Fibroblast of lung (primary cell): ENCODE results near the gene BAZ2B. TPM values are rescaled to one million over a fixed set of nuclear protein-coding genes. Genes with fewer than 3 reads are reported as not detected.

Source experiments
- DNase-seq, 2 donors: peaks; one replicate each; pipeline versions ENCODE4 v3.0.0 to v3.0.0-alpha.2; 2010; ENCODE audit warnings: low read depth in 2 of 2
- H2AFZ ChIP-seq: 2 replicates; pipeline ENCODE4 v1.5.1; 2012; ENCODE audit warnings: low read length, control low read depth, inconsistent platforms
- H3K27ac ChIP-seq: 2 replicates; pipeline ENCODE4 v1.5.1; 2011; ENCODE audit warnings: low read length, control low read depth; ENCODE audit not compliant: insufficient read depth
- H3K27me3 ChIP-seq: 2 replicates; pipeline ENCODE4 v1.5.1; 2011; ENCODE audit warnings: mild to moderate bottlenecking, low read length; ENCODE audit not compliant: control insufficient read depth, insufficient read depth
- H3K36me3 ChIP-seq: 2 replicates; pipeline ENCODE4 v1.5.1; 2011; ENCODE audit warnings: low read length; ENCODE audit not compliant: control insufficient read depth, insufficient read depth
- H3K4me1 ChIP-seq: 2 replicates; pipeline ENCODE4 v1.5.1; 2011; ENCODE audit warnings: low read length; ENCODE audit not compliant: control insufficient read depth, insufficient read depth; ENCODE audit errors: extremely low read depth
- H3K4me2 ChIP-seq: 2 replicates; pipeline ENCODE4 v1.5.1; 2011; ENCODE audit warnings: low read length, control low read depth; ENCODE audit not compliant: insufficient read depth; ENCODE audit errors: extremely low read depth
- H3K4me3 ChIP-seq, 4 experiments: fragments of 200-600 bp in 1 of 4; sonication (generic) in 1 of 4; replicated peaks in 1 of 4; 2 replicates each; pipeline ENCODE4 v1.5.1; 2011 to 2016; ENCODE audit warnings: low read length in 4 of 4, low read depth in 3 of 4, mild to moderate bottlenecking in 3 of 4, control low read depth in 2 of 4, inconsistent platforms in 1 of 4, mixed read lengths in 1 of 4; ENCODE audit not compliant: insufficient read depth in 1 of 4; ENCODE audit errors: control extremely low read depth in 1 of 4
- H3K79me2 ChIP-seq: 2 replicates; pipeline ENCODE4 v1.5.1; 2012; ENCODE audit warnings: mild to moderate bottlenecking, low read length, inconsistent platforms; ENCODE audit not compliant: control insufficient read depth, insufficient read depth
- H3K9ac ChIP-seq: 2 replicates; pipeline ENCODE4 v1.5.1; 2011; ENCODE audit warnings: mild to moderate bottlenecking, low read length, control low read depth; ENCODE audit not compliant: insufficient read depth
- H3K9me3 ChIP-seq: 2 replicates; pipeline ENCODE4 v1.5.1; 2012; ENCODE audit warnings: low read depth, low read length; ENCODE audit not compliant: control insufficient read depth, insufficient read depth
- H4K20me1 ChIP-seq: 2 replicates; pipeline ENCODE4 v1.5.1; 2011; ENCODE audit warnings: low read length; ENCODE audit not compliant: control insufficient read depth, insufficient read depth; ENCODE audit errors: extremely low read depth
- CTCF ChIP-seq, 2 donors: IDR thresholded peaks in 1 of 2; conservative IDR thresholded peaks in 1 of 2; 1 replicate in 1 of 2; 2 replicates in 1 of 2; pipeline ENCODE4 v1.5.1; 2011 to 2012; ENCODE audit warnings: low read length in 2 of 2, control low read depth in 1 of 2, inconsistent platforms in 1 of 2, low read depth in 1 of 2, mild to moderate bottlenecking in 1 of 2
- EZH2 ChIP-seq: IDR thresholded peaks from 2 replicates; pipeline ENCODE4 v1.5.1; 2012; ENCODE audit warnings: low read length, control low read depth, mild to moderate bottlenecking; ENCODE audit errors: missing control alignments
- polyA plus RNA-seq, 2 donors: library from polyadenylated mRNA; depleted of rRNA in 1 of 2; stranded (reverse) in 1 of 2; unstranded in 1 of 2; fragments of >200 nt; gene quantifications; 2 replicates each; pipeline ENCODE4 v1.2.1, GENCODE V29; 2011 to 2012; ENCODE audit warnings: missing spikeins in 1 of 2
- total RNA-seq: library from RNA; depleted of rRNA; stranded (reverse); fragments of >200 nt; gene quantifications from 2 replicates; pipeline ENCODE4 v1.2.1, GENCODE V29; 2014

The BAZ2B gene
- total and polyA plus RNA-seq, 2 donors (not counting 1 experiment from before 2014, with no cell fraction given): 28.0 to 61.8 TPM

GRCh38 chr2:159622966-159623365 lies 6.6 kb upstream of the BAZ2B start:
- Histone ChIP-seq H3K27ac (no peak overlapping the region), H3K27me3 (no peaks in the 10 kb centered on the region), H3K4me2 (no peak overlapping the region), H3K4me1 (no peaks in the 10 kb centered on the region), H3K36me3 (no peaks in the 10 kb centered on the region), H3K9me3 (no peaks in the 10 kb centered on the region), H3K79me2 (no peaks in the 10 kb centered on the region), H4K20me1 (no peaks in the 10 kb centered on the region), H3K9ac (no peak overlapping the region), H3K4me3 (no peak overlapping the region), H2AFZ (no peak overlapping the region)
- no peak for TF ChIP-seq EZH2
- TF ChIP-seq CTCF (conservative IDR thresholded peaks at IDR 0.05 in 1 of 2, IDR thresholded peaks at IDR 0.05 in 1 of 2; ENCODE audit: low read depth in 1 of 2, low read length in 2 of 2): no peak
- DNase-seq: no peak

GRCh38 chr2:159620796-159621195 lies 4.4 kb upstream of the BAZ2B start:
- no peaks in the 10 kb centered on the region for H3K4me1 ChIP-seq
- H3K79me2 ChIP-seq: no peaks in the 10 kb centered on the region
- H2AFZ ChIP-seq: no peak overlapping the region
- no peaks in the 10 kb centered on the region for H3K36me3 ChIP-seq
- no peaks in the 10 kb centered on the region for H3K27me3 ChIP-seq
- no peaks in the 10 kb centered on the region for H3K9me3 ChIP-seq
- no peak for DNase-seq
- H3K4me2 ChIP-seq: no peak overlapping the region
- no peak overlapping the region for H3K4me3 ChIP-seq
- TF ChIP-seq EZH2: no peak
- no peaks in the 10 kb centered on the region for H4K20me1 ChIP-seq
- H3K27ac ChIP-seq: no peak overlapping the region
- H3K9ac ChIP-seq: no peak overlapping the region

GRCh38 chr2:159617646-159618045 lies 1.3 kb upstream of the BAZ2B start:
- peak; percentile 43 to 58 for DNase-seq
- TF ChIP-seq EZH2 (no peak), CTCF (conservative IDR thresholded peaks at IDR 0.05 in 1 of 2, IDR thresholded peaks at IDR 0.05 in 1 of 2; ENCODE audit: low read depth in 1 of 2, low read length in 2 of 2) (no peak)
- Histone ChIP-seq H3K9me3 (no peaks in the 10 kb centered on the region), H4K20me1 (no peaks in the 10 kb centered on the region), H3K36me3 (no peaks in the 10 kb centered on the region), H3K27ac (no peak overlapping the region), H3K4me1 (no peaks in the 10 kb centered on the region), H3K79me2 (peaks cover 15% of the 10 kb centered on the region), H3K9ac (no peak overlapping the region), H3K27me3 (no peaks in the 10 kb centered on the region), H3K4me2 (peak overlapping the region; percentile 46), H3K4me3 (peak overlapping the region in 2 of 4 experiments; percentile 77 to 97), H2AFZ (no peak overlapping the region)
